ENCODE measurements around the gene SLC25A15.

DNA sequence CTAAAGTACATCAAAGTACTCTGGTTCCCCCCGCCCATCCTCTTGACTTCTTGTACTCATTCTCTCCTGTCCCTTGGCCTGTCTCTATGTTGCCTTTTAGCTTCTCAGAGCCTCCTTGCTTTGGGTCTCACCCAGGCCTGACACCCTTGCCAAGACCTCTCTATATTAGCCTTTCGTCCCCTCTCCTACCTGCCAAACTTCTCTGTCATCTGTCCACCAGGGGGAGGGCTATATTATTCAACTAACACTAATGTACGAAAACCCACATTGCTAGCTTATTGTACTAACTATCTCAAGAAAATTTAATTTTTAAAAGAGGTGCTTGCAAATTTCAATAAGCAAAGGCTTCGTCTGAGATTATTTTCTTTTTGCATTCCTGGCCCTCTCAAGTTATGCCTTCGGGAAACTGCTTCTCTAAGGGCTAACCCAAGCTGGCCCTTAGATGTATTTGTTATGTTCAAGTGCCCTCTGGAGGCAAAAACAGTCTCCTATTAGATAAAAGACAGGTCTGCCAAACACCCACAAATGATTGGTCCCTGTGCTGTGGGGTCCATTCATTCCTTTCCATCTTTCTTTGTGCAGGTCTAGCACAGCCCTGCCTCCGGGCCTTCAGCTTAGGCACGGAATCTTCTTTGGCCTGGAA is 12.1 kb upstream of the SLC25A15 start:
- peak in 5 of 6 experiments; percentile 66 to 80 (median 77) for TF ChIP-seq CTCF (IDR thresholded peaks at IDR 0.05)
- no peak for TF ChIP-seq POLR2A (IDR thresholded peaks at IDR 0.05)

Data from Peyer's patch (tissue), 4 donors.